Activated effector memory CD4-positive, alpha-beta T cell treated with Interleukin-2 at 50 U/mL for 16 hours (primary cell): Measurements from ENCODE around the gene PPP1R15A.
"Not testable (repeated sequence)": the region's sequence is repeated elsewhere in the genome, so short reads cannot be mapped to it uniquely, and the experiment has no call there.

Experiments
- DNase-seq: peaks from one replicate; pipeline ENCODE4 v3.0.0-alpha.2; 2020

PPP1R15A gene

DNA sequence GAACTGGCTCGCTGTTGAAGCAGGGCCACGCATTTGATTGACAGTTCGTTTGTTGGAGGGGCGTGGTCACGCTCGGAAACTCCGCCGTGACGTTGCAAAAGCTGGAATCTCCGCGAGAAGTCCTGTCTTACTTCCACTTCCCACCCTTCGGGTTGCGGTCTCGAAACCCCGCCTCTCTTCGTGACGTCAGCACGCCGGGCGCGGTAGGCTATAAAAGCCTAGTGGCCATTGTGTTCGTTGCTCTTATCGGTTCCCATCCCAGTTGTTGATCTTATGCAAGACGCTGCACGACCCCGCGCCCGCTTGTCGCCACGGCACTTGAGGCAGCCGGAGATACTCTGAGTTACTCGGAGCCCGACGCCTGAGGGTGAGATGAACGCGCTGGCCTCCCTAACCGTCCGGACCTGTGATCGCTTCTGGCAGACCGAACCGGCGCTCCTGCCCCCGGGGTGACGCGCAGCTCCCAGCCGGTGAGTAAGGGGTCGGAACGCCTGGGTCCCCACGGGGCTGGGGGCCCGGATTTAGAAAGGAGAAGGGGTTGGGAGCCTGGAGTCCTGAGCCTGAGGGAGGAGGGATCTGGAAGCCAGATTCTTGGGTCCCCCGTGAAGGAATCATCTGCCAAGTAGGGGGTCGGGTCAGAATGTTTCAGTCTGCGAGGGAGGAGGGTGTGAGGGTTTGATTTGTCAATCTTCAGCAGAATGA, at the start of gene PPP1R15A:
PPP1R15A (plus strand) TSS at position 240 of the 702 bp plus-strand sequence. CDS start 813 bp downstream, outside the sequence.
- peak; percentile 96 for DNase-seq

DNA sequence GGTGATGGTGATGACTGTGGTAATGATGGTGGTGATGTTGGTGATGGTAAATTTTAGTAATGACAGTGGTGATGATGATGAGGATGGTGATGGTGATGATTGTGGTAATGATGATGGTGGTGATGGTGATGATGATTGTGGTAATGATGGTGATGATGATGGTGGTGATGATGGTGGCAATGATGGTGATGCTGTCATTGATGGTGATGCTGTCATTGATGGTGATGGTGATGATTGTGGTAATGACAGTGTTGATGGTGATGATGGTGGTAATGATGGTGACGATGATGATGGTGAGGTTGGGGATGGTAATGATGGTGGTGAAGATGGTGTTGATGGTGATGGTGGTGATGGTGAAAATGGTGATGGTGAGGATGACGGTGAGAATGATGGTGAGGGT, 49.7 kb upstream of the PPP1R15A start:
- no peak for DNase-seq

DNA sequence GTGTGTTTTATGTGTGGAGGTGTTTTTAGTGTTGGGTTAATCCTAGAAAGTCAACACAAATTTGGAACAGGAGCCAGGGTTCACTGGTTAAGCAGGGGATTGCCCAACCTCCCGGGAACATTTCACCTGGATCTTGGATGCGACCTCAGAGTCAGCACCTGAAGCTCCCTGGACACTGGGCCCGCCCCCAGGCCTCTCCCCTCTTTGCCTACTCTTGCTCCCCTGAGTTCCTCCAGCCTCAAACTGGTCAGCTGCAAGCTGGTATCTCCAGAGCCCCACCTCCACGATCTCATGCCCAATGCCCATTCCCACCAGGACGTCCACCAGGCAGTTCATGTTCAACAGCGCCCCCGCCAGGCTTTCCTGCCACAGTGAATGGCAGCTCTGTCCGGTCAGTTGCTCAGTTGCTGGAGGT, 45.6 kb upstream of the PPP1R15A start:
- no peak for DNase-seq

DNA sequence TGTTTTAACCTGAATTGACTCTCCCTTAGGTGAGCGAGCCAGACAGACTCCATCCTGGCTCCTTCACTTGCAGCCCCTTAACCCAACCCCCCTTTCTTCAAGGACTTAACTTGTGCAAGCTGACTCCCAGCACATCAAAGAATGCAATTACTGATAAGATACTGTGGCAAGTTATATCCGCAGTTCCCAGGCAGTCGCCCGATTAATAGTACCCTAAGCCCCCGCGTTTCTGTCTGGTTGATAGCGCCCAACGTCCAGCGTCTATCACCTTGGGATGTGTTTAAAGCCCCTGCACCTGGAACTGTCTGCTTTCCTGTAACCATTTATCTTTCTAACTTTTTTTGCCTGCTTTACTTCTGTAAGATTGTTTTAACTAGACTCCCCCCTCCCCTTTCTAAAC, 42.1 kb upstream of the PPP1R15A start:
- DNase-seq: no peak

DNA sequence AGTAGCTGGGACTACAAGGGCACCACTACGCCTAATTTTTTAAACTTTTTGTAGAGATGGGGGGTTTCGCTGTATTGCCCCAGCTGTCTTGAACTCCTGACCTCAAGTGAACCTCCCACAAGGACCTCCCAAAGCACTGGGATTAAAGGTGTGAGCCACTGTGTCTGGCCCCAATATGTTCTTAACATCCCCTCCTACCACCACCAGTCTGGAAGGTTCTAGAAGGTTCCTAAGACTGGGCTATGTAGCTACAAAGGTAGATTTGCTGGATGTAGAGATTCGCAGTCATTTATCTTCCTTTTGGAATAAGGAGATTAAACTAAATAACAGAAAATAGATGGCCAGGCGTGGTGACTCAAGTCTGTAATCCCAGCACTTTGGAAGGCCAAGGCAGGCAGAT, 41.3 kb upstream of the PPP1R15A start:
- DNase-seq: no peak

DNA sequence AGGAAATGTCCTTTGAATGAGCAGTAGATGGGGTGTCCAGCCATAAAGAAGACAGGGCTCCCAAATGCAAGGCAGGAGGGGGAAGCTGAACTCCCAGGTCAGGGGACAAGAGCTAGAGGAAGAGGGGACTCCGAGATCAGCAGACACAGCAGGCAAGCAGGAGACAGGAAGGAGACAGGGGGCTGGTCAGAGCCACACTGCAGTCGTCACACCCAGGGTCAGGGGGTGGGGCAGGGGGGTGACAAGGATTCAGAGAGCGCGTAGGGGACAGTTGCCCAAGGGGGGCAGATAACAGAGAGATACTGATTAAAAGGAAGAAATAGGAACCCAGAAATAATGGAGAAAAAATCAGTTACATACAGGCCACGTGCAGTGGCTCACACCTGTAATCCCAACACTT, 39.2 kb upstream of the PPP1R15A start:
- no peak for DNase-seq

DNA sequence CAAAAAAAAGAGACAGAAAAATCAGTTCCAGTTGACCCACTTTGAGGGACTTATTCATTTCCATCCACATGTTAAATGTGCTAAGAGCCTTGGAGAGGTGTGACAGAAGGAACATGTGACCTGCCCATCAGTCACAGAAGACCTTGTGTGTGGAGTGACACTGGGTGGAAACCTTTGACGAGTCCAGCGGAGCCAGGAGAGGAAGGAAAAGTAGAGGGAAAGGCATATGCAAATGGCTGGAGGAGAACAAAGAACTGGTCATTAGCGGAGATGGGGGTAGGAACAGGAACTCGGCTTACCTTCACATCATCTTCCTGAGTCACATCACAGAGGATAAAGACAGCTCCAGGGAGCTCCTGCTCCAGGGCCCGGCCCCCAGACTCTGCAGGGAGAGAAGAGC, 38.2 kb upstream of the PPP1R15A start:
- DNase-seq: no peak

DNA sequence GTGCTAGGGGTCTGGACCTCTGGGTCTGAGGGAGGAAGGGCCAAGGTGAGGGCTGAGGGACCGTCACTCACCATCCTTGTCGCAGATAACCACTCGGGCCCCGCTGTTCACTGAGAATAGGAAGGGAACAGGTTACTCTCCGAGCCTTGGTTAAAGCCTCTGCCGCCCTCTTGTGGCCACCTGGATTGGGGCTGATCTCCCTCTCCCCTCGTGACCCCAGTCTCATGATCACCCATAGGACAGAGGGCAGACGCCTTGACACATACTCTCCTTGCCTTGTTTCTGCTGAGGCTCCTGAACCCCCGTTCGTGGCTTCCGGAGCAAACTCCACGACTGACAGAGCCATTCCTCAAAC, 36.5 kb upstream of the PPP1R15A start:
- peak; percentile 87 for DNase-seq

DNA sequence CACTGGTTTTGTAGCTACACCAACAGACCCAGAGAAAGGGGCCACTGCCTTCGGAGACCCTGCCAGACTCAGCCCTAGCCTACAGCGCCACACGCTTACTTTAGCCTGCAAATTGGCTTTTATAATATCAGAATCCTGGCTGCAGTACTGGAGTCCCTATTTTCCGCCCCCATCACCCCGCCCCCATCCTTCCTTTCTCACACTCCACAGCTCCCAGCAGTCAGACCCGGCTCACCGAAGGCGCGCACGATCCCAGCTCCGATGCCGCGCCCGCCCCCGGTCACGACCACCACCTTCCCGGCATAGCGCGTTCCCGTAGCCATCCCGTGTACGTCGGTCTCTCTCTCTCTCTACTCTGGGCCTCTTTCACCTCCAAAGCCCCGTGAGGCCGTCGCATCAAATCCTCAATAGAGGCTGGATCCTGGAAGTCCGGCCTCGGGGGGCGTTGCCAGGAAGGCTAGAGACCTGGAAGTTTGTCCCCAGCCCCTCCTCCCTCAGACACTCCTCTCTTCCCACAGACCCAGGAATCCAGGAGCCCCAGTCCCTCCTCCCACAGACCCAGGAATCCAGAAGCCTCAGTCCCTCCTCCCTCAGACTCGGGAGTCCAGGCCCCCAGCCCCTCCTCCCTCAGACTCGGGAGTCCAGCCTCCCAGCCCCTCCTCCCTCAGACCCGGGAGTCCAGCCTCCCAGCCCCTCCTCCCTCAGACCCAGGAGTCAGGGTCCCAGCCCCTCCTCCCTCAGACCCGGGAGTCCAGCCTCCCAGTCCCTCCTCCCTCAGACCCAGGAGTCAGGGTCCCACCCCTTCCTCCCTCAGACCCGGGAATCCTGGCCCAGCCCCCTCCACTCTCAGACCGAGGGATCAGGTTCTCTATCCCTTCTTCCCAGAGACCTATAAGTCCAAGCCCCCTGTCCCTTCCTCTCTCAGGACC, 35.9 kb upstream of the PPP1R15A start, which contains the start of gene HSD17B14:
HSD17B14 (minus strand) TSS at position 403 of the 929 bp plus-strand sequence; CDS start at position 323, 80 bp downstream.
- no peak for DNase-seq

DNA sequence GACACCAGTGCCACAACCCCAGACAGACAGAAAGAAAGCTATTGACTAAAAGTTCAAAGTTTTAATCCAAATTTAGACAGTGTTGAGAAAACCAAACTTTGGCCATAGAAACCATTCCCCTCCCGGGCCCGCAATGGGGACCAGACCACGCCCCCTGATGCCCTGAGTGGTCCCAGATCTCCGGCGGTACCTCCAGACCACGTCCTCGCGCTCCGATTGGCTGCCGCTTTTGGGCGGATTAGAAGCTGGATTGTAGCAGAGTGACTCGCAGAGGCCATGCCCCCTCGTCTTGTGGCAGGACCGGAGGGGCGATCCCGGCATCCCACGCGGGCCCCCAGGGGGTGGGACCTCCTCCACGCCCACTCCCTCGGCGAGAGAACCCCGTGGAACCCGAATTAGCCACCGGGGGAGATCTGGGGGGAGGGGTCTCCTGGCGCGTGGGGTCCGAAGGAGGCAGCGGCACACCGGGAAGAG, 35.1 kb upstream of the PPP1R15A start:
- DNase-seq: peak; percentile 52

DNA sequence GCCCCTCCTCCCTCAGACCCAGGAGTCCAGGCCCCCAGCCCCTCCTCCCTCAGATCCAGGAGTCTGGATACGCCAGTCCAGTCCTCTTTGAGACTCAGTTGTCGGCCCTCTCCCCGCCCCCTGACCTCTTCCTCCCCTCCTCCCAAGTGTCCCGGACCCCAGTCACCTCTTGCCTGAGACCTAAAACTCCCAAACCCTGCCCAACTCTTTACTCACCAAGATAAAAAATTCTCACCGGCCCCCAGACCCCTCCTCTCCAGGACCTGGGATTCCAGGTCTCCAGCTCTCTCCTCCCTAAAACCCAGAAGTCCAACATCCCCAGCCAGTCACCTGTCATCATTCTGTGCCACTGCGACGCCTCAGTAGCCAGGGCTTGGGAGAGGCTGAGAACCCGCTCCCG, 34.5 kb upstream of the PPP1R15A start:
- DNase-seq: no peak

DNA sequence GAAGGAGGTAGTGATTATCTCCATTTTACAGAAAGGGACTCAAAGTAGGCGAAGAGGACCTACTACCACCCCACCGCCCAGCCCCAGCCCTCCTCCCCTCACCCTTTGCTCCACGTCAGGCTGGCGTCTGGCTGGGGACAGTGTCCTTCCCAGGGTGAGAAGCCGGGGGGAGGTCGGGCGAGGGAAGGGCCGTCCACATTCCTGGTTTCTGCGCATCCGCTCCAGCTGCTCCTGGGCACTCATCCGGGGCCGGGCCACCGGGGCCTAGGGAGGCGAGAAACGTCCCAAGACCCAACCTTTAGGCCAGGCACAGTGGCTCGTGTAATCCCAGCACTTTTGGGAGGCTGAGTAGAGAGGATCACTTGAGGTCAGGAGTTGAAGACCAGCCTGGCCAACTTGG, 31.2 kb upstream of the PPP1R15A start:
- no peak for DNase-seq

DNA sequence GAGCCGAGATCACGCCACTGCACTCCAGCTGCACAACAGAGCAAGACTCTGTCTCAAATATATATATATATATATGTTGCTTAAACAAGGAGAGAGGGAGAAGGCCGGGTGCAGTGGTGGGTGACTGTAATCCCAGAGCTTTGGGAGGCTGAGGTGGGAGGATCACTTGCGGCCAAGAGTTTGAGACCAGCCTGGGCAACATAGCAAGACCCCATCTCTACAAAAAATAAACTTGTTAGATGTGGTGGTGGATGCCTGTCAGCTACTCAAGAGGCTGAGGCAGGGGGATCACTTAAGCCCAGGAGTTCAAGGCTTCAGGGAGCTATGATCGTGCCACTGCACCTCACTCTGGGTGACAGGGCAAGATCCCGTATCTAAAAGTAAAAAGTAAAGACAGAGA, 30.6 kb upstream of the PPP1R15A start:
- DNase-seq: no peak

DNA sequence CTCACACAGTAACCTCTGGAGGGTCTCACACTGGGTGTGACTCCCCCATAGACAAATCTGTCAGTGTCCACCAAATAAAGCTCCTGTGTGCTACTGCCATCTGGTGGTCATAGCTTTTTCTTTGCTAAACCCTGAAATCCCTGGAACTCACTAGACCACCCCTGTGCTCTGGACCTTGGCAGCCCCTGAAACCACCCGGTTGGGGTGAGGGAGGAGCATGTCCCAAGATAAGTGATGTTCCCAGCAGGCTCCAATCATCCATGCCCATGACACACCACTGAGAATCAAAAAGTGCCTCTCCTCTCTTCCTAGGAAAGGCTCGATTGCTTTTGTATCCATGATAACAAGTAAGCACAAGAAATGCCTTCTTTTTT, 29.4 kb upstream of the PPP1R15A start:
- peak; percentile 21 for DNase-seq

DNA sequence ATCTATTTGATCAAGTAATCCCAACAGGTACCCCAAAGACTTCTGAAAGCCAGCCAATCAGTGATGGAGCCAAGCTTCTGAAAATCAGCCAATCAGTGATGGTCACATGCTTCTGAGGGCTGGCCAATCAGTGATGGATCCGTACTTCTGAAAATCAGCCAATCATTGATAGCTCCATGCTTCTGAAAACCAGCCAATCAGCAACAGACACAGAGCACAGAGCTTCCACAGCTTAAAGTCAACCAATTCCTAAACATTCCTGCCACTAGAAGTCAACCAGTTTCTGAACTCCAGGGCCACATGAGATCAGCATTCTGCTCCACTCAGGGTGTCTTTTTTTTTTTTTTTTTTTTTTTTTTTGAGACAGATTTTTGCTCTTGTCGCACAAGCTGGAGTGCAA, 27.7 kb upstream of the PPP1R15A start:
- DNase-seq: no peak

DNA sequence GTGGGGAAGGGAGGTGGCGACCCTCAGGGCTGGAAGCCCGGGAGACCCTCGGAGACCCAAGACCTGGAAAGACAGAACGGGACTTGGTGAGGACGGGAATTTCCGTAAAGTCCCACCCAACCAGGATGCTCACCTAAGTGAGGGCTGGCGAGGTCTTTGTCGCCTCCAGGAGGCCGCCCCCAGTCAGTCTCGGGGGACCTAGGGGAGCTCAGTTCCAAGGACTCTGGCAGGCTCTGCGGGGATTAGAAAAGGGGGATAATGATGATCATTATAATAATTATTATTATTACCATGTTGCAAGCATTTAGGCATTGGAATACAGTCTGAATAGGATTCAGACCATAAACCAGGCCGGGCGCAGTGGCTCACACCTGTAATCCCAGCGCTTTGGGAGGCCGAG, 26.8 kb upstream of the PPP1R15A start:
- DNase-seq: no peak

DNA sequence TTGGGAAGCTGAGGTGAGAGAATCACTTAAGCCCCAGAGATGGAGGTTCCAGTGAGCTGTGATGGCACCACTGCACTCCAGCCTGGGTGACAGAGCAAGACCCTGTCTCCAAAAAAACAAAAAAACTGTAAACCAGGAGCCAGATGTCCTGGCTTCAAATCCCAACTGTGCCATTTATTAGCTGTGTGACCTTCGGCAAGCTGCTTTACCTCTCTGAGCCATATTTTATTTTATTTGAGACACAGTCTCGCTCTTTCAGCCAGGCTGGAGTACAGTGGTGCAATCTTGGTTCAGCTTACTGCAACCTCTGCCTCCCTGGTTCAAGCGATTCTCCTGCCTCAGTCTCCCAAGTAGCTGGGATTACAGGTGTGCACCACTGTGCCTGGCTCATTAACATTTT, 25.6 kb upstream of the PPP1R15A start:
- DNase-seq: not testable (repeated sequence)

DNA sequence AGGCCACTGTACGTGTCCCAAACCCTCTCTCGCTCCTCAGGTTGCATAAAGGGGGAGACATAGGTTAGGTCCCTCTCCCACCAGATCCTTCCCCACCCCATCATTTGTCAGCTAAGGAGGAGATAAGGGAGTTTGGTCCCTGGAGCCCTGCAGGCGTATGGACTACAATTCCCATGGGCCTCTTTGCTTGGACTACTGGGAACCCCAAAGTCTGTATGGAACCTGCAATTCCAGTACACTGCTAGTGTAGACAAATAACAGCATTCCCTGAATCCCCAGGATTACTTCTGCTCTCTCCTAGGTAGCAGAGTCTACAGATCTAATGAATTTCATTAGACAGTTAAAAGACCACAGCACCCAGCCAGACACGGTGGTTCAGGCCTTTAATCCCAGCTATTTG, 19.9 kb upstream of the PPP1R15A start:
- DNase-seq: no peak

DNA sequence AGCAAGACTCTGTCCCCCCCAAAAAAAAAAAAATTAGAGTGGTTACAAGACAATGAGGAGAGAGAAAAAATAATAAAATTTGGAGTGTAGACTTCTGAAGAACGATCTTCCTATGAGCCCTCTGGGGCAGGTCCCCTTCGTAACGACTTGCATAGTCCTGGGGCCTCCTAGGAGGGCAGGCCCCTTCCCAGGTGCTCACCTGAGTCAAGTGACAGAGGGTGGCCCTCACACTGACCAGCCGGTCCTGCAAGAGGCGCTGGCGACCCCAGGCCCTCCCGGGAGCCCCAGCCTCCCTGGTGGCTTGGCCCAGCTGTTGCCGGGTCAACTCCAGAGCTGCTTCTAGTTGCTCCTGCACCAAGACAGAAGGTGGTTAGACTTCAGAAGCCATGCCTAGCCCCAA, 18.7 kb upstream of the PPP1R15A start:
- DNase-seq: no peak

DNA sequence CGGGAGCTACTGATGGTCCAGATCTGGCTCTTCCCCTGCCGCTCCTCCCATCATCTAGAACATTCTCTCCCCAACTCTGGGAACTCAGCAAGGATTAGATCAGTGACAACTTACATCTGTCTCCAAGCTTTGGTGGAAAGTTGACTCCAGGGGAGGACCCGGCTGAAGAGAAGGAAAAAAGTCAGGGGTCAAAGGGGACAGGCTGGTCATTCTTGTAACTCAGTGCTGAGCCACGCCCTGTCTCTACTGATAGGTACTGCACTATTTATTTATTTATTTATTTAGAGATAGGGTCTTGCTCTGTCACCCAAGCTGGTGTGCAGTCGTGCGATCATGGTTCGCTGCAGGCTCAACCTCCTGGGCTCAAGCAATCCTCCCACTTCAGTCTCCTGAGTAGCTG, 18.1 kb upstream of the PPP1R15A start:
- DNase-seq: no peak

DNA sequence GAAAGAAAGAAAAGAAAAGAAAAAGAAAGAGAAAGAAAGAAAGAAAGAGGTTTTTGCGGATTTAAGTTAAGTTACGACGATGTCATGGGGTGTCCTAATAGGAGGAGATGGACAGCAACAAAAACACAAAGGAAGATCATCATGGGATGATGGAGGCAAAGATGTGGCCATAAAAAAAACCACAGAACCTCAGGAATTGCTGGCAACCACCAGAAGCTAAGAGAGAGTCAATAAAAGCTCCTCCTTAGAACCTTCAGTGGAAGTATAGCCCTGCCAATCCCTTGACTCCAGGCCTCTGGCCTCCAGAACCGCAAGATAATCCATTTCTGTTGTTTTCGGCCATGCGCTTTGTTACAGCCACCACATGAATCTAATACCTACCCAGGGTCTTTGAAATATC, 15.3 kb upstream of the PPP1R15A start:
- no peak for DNase-seq

DNA sequence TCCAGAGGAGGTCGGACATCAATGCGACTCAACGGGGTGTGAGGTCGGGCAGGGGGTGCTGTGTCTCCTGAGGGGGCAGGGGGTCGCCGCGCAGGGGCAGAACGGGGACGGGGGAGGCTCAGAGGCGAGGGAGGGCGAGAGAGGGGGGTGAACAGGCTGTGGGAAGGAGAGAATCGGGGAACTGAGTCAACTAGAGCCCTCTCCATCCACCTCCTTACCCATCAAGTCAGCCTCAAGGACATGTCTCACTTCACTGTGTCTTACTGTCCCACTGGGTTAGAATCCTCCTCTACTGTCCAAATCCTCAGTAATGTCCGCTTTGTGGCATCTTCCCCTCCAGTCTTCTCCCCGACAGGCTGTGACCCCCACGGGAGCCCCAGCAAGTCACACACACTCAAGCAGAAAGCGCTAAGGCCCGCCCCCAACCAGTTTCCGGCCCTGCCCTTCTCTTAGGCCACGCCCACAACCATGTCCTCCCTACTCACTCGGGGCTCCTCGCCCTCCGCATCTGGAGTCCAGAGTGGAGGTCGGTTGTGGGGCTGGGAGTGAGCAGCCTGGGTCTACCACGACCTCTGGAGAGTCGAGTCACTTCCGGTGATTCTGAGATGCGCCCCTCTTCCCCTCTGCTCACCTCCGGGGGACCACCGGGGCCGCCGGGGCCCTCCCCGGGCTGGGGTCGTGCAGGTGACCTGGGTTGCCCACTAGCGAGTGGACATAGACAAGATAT, 13.1 kb upstream of the PPP1R15A start:
- DNase-seq: peak; percentile 66
